ENCODE data around the gene EMC7.

DNA sequence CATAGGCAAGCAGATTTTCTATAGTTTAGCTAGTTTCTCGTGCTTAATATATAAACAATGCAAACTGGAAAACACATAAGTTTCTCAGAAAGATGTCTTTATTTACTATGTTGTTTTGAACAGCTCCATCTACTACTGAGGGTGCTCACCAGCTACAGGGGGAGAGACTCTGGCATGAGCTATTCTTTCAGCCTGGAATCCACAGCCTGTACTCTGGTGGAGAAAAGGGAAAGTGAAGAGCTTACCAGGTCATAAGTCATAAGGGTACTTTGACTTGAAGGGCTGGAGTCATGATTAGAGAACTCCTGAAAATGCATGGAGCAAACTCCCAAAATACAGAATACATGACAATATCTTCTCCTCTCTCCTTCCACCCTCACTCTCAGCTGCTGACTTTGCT lies 58.3 kb downstream of the EMC7 start:
- no peak for TF ChIP-seq POLR2A (IDR thresholded peaks at IDR 0.05)
- TF ChIP-seq, protein P1, sequence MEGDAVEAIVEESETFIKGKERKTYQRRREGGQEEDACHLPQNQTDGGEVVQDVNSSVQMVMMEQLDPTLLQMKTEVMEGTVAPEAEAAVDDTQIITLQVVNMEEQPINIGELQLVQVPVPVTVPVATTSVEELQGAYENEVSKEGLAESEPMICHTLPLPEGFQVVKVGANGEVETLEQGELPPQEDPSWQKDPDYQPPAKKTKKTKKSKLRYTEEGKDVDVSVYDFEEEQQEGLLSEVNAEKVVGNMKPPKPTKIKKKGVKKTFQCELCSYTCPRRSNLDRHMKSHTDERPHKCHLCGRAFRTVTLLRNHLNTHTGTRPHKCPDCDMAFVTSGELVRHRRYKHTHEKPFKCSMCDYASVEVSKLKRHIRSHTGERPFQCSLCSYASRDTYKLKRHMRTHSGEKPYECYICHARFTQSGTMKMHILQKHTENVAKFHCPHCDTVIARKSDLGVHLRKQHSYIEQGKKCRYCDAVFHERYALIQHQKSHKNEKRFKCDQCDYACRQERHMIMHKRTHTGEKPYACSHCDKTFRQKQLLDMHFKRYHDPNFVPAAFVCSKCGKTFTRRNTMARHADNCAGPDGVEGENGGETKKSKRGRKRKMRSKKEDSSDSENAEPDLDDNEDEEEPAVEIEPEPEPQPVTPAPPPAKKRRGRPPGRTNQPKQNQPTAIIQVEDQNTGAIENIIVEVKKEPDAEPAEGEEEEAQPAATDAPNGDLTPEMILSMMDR (IDR thresholded peaks at IDR 0.05) = no peak
